Endothelial cell of umbilical vein (primary cell): ENCODE data around the gene POPDC3. TPM values are rescaled to one million over a fixed set of nuclear protein-coding genes. Genes with fewer than 3 reads are reported as not detected.

Experiments used
- BruUV-seq: library from RNA; stranded (reverse); fragments of 400-500 nt; replicated peaks from 2 replicates; lab custom pipeline; 2021; lab: Mats Ljungman, UMichigan
- CTCF ChIA-PET: fragments of 300-600, 350-600 bp; sonication (Branson Sonifier 250); formaldehyde crosslinking; loops from one replicate; lab custom pipeline; 2021; ENCODE audit warnings: antibody characterized with exemption, inconsistent platforms; lab: Charles Lee
- POLR2A ChIA-PET: fragments of 300-600, 350-600 bp; sonication (Branson Sonifier 250); formaldehyde crosslinking; loops from one replicate; lab custom pipeline; 2021; ENCODE audit warnings: antibody characterized with exemption, inconsistent platforms; lab: Charles Lee
- DNase-seq: peaks from one replicate; pipeline ENCODE4 v3.0.0-alpha.2; 2011; ENCODE audit warnings: low read depth, low spot score
- FAIRE-seq: peaks from 2 replicates; lab custom pipeline; 2011; peaks lifted over from hg19 to GRCh38; lab: Jason Lieb, UNC
- H2AFZ ChIP-seq: 2 replicates; pipeline ENCODE4 v1.6.0; 2012; ENCODE audit warnings: low read depth, low read length, control low read depth, inconsistent platforms
- H3K27ac ChIP-seq: 2 replicates; pipeline ENCODE4 v1.5.1; 2011; ENCODE audit warnings: low read depth, mild to moderate bottlenecking, control low read depth, low read length, moderate library complexity; ENCODE audit not compliant: insufficient read depth
- H3K27me3 ChIP-seq, 2 experiments: 2 replicates each; pipeline versions ENCODE4 v1.6.0 to v1.6.1; 2011; ENCODE audit warnings: low read length in 2 of 2, mixed read lengths in 1 of 2; ENCODE audit not compliant: control insufficient read depth in 2 of 2, insufficient read depth in 2 of 2
- H3K36me3 ChIP-seq, 2 experiments: 2 replicates in 1 of 2; 3 replicates in 1 of 2; pipeline ENCODE4 v1.5.1; 2011; ENCODE audit warnings: low read length in 2 of 2, mild to moderate bottlenecking in 1 of 2, moderate library complexity in 1 of 2; ENCODE audit not compliant: control insufficient read depth in 2 of 2, insufficient read depth in 2 of 2; ENCODE audit errors: extremely low read depth in 1 of 2
- H3K4me1 ChIP-seq: 3 replicates; pipeline ENCODE4 v1.5.1; 2011; ENCODE audit warnings: mild to moderate bottlenecking, low read length; ENCODE audit not compliant: control insufficient read depth, insufficient read depth; ENCODE audit errors: extremely low read depth
- H3K4me2 ChIP-seq: 2 replicates; pipeline ENCODE4 v1.6.1; 2011; ENCODE audit warnings: low read length, control low read depth, mixed read lengths; ENCODE audit not compliant: insufficient read depth
- H3K4me3 ChIP-seq, 3 experiments: fragments of 200-600 bp in 1 of 3; sonication (generic), shearing (Covaris generic) in 1 of 3; replicated peaks in 1 of 3; 2 replicates each; pipeline ENCODE4 v1.5.1; 2011 to 2016; ENCODE audit warnings: control low read depth in 3 of 3, low read length in 3 of 3, mild to moderate bottlenecking in 2 of 3, inconsistent platforms in 1 of 3, low read depth in 1 of 3, moderate library complexity in 1 of 3; ENCODE audit not compliant: insufficient read depth in 1 of 3
- H3K79me2 ChIP-seq: 2 replicates; pipeline ENCODE4 v1.6.0; 2012; ENCODE audit warnings: low read length, inconsistent platforms; ENCODE audit not compliant: control insufficient read depth, insufficient read depth
- H3K9ac ChIP-seq: replicated peaks from 2 replicates; pipeline ENCODE3; 2011; ENCODE audit warnings: low read length, control low read depth; ENCODE audit not compliant: insufficient read depth; ENCODE audit errors: extremely low read depth
- H3K9me1 ChIP-seq: replicated peaks from 3 replicates; pipeline ENCODE4 v1.6.0; 2011; ENCODE audit warnings: mild to moderate bottlenecking, low read length; ENCODE audit not compliant: control insufficient read depth, insufficient read depth; ENCODE audit errors: extremely low read depth
- H3K9me3 ChIP-seq: replicated peaks from 2 replicates; pipeline ENCODE4 v1.5.1; 2012; ENCODE audit warnings: low read length, inconsistent platforms; ENCODE audit not compliant: control insufficient read depth, insufficient read depth
- H4K20me1 ChIP-seq: replicated peaks from 2 replicates; pipeline ENCODE3; 2011; ENCODE audit warnings: mild to moderate bottlenecking, low read length; ENCODE audit not compliant: control insufficient read depth, insufficient read depth; ENCODE audit errors: extremely low read depth
- CTCF ChIP-seq, 2 donors: IDR thresholded peaks; 1 replicate in 1 of 2; 2 replicates in 1 of 2; pipeline ENCODE4 v1.5.1; 2011; ENCODE audit warnings: low read length in 2 of 2, mild to moderate bottlenecking in 2 of 2, moderate library complexity in 2 of 2, control low read depth in 1 of 2, inconsistent platforms in 1 of 2, low read depth in 1 of 2; ENCODE audit not compliant: insufficient read depth in 1 of 2; ENCODE audit errors: extremely low read depth in 1 of 2
- EZH2 ChIP-seq: IDR thresholded peaks from 2 replicates; pipeline ENCODE4 v1.6.1; 2012; ENCODE audit warnings: borderline replicate concordance, low read depth, mild to moderate bottlenecking, moderate library complexity, low read length, inconsistent platforms; ENCODE audit not compliant: severe bottlenecking
- FOS ChIP-seq: IDR thresholded peaks from 2 replicates; pipeline ENCODE4 v1.6.1; 2011; ENCODE audit warnings: mild to moderate bottlenecking, low read length, moderate library complexity, borderline replicate concordance; ENCODE audit not compliant: insufficient read depth
- GATA2 ChIP-seq: IDR thresholded peaks from 2 replicates; pipeline ENCODE4 v1.7.0; 2011; ENCODE audit warnings: low read depth, mild to moderate bottlenecking, moderate library complexity, mixed read lengths, low read length; ENCODE audit not compliant: insufficient read length, insufficient read depth
- JUN ChIP-seq: IDR thresholded peaks from 2 replicates; pipeline ENCODE4 v1.6.1; 2011; ENCODE audit warnings: borderline replicate concordance, low read depth; ENCODE audit not compliant: insufficient read length, insufficient read depth
- MAX ChIP-seq: IDR thresholded peaks from 2 replicates; pipeline ENCODE4 v1.6.1; 2011; ENCODE audit not compliant: insufficient read depth, insufficient read length
- MYC ChIP-seq: IDR thresholded peaks from one replicate; pipeline ENCODE4 v1.6.1; 2011; ENCODE audit warnings: mild to moderate bottlenecking, low read depth, low read length
- POLR2A ChIP-seq: IDR thresholded peaks from 2 replicates; pipeline ENCODE4 v1.6.1; 2012; ENCODE audit warnings: low read depth, mild to moderate bottlenecking, control low read depth, low read length
- POLR2AphosphoS5 ChIP-seq: IDR thresholded peaks from 2 replicates; pipeline ENCODE4 v1.6.1; 2012; ENCODE audit warnings: low read depth, mild to moderate bottlenecking, control low read depth, low read length, moderate library complexity; ENCODE audit not compliant: insufficient read depth
- dilution Hi-C: fragments of 300-500 bp; cut with MboI; formaldehyde crosslinking; loops from one replicate; pipeline ENCODE4 v1.15.0; 2019; ENCODE audit warnings: low sequenced_read_pairs; ENCODE audit not compliant: extremely low pct_ligation_motif_present
- intact Hi-C: fragments of 100-400 bp; cut with micrococcal nuclease; formaldehyde crosslinking; loops from one replicate; pipeline ENCODE4 v1.10.0; 2022
- polyA plus RNA-seq, 4 experiments: library from polyadenylated mRNA; depleted of rRNA in 3 of 4; stranded (reverse) in 3 of 4; unstranded in 1 of 4; fragments of >200 nt; gene quantifications; 2 replicates each; pipeline versions ENCODE4 v1.2.1 to v1.2.3, GENCODE V29; 2011 to 2012; ENCODE audit warnings: missing spikeins in 1 of 4
- total RNA-seq: library from RNA; stranded (reverse); gene quantifications from 2 replicates; pipeline ENCODE4 v1.2.3, GENCODE V29; 2021

POPDC3 gene
- total and polyA plus RNA-seq, 2 donors (not counting 3 experiments of a cell fraction or from before 2014, with no cell fraction given), result 1.6 to 1.7 TPM

GRCh38 chr6:105194591-105194990, 14.8 kb upstream of the POPDC3 start:
- POLR2A ChIA-PET, result no interaction called here
- BruUV-seq, result no TSS peak
- Histone ChIP-seq H3K4me2 (no peak overlapping the region), H3K27ac (no peak overlapping the region), H4K20me1 (no peaks in the 10 kb centered on the region), H3K9me1 (no peaks in the 10 kb centered on the region), H3K4me3 (no peak overlapping the region), H3K4me1 (peaks cover 13% of the 10 kb centered on the region), H3K9me3 (no peaks in the 10 kb centered on the region), H3K27me3 (no peaks in the 10 kb centered on the region), H3K36me3 (no peaks in the 10 kb centered on the region), H3K9ac (no peak overlapping the region), H3K79me2 (no peaks in the 10 kb centered on the region), H2AFZ (no peak overlapping the region)
- TF ChIP-seq POLR2AphosphoS5 (no peak), GATA2 (no peak), CTCF (IDR thresholded peaks at IDR 0.05; ENCODE audit: extremely low read depth in 1 of 2, insufficient read depth in 1 of 2, low read depth in 1 of 2, low read length in 2 of 2) (no peak), MAX (no peak), JUN (no peak), POLR2A (no peak), MYC (no peak), FOS (no peak), EZH2 (no peak)
- intact Hi-C loops (no loop called here), dilution Hi-C loops (no loop called here)
- DNase-seq, result no peak
- FAIRE-seq, result no peak
- CTCF ChIA-PET, result interaction anchor here (1.2 kb wide), 1 partner anchor 58 kb away, joined by 3 read pairs; a partner anchor contains a TSS
